ENCODE measurements around the gene FBXO39.
"Not testable (repeated sequence)": the region's sequence is repeated elsewhere in the genome, so short reads cannot be mapped to it uniquely, and the experiment has no call there.

Gene FBXO39

DNA sequence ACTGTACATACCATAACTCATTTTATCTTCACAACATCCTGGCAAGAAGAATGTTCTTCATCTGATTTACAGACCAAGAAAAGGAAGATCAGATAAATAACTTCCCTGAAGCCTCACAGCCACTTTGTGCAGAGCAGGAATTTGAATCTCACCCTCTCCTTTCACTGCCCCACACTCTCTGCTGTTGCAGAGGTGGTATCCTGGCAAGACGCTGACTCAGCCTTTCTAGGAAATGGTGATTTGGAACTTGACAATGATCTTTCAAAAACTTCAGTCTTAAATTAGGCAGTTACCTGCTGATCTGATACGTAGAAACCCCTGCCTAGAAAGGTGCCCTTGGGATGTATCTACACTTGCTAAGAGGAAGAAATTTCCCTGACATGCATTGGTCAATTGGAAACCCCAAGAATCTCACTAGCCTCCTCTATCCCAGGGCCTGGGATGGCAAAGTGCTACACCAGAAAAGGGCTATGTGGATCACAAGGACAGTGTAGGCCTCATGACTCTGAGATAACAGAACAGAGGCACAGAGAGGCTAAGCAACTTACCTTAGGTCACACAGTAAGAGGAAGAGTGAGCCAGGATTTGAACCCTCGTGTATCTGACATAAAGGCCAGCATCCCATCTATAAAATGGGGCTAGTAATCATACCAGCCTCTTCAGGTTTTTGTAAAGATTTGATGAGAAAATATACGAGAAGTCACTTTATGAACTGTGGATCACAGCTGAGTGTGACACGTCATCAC lies 17.9 kb downstream of the FBXO39 start:
- no peak for DNase-seq

- DNase-seq: no peak
Measured at GRCh38 chr17:6796017-6796886, 20.2 kb downstream of the FBXO39 start.

- DNase-seq: no peak
Measured at GRCh38 chr17:6796887-6797490, 21.0 kb downstream of the FBXO39 start.

DNA sequence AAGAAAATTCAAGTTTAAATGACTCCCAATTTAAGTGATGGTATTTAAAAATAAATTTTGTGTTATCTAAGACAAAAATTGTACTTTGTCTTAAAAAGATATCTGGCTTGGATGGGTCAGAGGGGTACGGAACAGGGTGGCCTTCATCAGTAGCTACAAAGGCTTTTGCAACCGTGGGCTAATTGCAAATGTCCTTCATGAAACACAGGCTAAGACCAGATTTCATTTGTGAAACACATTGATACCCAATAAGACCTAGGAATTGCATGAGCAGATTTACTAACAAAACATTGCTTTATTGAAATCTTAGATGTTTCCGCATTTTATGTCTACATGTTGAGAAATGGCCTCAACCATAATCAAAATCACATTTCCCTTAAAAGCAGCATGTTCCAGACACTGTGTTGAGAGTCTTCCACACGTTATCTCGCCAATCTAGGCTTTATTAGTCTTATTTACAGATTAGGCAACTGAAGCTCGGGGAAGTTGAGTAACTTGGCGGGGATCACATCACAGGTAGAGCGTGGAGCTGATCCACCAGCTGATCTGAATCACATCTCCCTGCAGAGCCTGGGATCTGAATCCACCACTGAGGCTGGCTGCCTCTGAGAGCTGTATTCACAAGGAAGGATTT lies 21.8 kb downstream of the FBXO39 start:
- DNase-seq: no peak

GRCh38 chr17:6799738-6800137 lies 23.7 kb downstream of the FBXO39 start:
- DNase-seq: no peak

GRCh38 chr17:6800422-6801027 lies 24.5 kb downstream of the FBXO39 start:
- DNase-seq: no peak

- DNase-seq: no peak
Measured at GRCh38 chr17:6811510-6811909, 35.5 kb downstream of the FBXO39 start.

DNA sequence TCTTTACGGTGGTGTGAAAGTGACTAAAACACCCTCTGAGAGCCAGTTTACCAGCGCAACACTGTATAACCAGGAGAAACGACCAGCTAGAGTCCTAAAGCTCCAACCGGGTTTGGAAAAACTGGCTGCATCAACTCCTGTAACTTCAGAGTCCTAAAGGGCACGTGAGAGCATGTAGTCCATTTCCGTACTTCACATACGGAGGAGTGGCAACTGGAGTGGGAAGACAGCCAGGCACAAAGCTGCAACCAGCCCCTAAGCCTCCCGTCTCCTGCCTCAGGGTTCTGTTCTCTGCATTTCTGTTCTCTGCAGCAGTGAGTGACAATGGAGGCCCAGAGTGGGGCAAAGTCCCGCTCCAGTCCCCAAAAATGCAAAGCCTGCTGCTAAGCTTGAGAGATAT lies 36.3 kb downstream of the FBXO39 start:
- DNase-seq: no peak

DNA sequence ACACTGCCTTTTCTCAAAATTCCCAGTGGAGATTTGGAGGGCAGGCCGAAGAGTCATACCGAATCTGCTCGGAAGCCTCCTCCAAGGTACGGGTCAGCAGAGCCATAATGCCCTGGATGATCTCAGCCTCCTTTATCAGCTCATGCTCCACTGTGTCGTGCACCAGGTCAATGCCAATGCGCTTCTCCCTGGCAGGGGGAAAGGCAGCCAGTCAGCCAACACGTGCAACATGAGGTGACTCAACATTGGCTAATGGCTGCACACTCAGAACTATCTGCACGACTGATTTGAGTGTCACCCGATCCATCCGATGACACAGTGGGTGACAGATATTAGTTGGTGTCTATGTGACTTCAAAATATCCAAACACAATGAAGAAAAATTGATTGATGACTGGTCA lies 39.8 kb downstream of the FBXO39 start:
- no peak for DNase-seq

- not testable (repeated sequence) for DNase-seq
Measured at GRCh38 chr17:6816368-6816767, 40.4 kb downstream of the FBXO39 start.

- no peak for DNase-seq
Measured at GRCh38 chr17:6818938-6819337, 42.9 kb downstream of the FBXO39 start.

DNA sequence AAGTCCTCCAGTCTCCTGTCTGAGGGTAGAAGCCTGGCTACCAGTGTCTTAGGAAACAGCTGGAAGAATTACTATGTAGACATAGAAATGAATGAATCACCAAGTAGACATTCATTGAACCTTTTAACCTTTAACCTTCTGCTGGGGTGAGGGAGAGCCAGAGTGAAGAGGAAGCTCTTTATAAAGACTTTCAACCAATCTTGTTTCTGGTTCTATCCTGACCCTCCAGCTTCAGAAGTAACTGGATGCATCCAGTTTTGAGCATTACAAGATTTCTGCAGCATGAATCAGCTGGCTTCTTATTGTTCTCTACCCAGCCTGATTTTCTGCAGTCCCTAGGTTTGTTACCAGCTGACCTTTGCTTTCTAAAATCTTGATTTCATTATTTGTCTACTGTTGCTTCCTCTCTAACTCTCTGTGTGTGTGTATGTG lies 47.0 kb downstream of the FBXO39 start:
- DNase-seq: no peak

DNA sequence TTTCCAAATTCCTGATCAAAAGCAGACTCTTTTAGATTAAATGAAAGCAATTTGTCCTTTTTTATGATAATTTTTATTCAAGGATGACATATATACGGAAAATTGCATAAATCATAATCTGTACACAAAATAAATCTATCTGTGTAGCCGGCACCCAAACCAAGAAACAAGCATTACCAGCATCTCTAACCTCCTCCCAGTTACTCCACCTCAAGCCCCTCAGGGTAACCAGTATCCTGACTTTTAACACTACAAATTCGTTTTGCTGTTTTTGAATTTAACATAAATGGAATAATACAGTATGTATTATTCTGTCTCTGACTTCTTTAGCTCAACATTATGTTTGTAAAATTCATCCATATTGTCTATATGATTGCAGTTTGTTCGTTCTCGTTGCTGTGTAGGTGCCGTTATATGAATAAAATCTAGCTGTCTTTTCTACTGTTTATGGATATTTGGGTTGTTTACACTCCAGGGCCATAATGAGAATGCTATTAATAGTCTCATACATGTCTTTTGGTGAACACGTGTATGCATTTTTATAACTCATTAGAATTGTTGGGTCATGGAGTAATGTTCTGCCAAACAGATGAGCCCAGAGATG lies 54.5 kb downstream of the FBXO39 start:
- no peak for DNase-seq

DNA sequence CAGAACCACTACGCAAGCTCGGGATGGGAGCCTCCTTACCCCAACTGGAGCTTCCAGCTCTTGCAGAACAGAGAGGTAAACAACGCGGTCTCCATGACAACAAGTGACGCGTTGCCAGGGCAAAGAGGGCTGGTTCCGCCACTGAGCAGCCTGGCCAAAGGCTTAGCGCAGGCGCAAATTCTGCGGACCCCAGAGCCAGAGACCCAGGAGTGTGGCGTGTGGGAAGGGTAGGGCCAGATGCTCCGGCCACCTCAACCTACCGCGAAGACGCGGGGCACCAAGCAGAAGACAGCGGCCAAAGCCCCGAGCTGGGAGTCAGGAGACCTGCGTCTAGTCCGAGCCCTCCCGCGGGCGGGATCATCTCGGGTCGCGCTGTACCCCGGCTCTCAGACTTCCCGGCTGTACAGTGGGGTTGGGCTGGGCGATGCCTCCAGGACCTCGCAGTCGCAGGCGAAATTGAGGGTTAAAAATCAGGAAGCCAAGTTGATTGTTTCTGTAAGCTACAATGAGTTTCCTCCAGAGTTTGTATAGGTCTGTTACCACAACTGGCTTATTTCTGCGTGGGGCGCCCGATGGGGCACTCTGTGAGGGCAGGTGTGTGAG lies 55.7 kb downstream of the FBXO39 start, which contains the start of gene TEKT1:
Gene TEKT1, minus strand, starts transcription at position 69 of the 603 bp plus-strand sequence. CDS start 1,353 bp downstream, outside the sequence.
- DNase-seq: peak; percentile 62
